Astrocyte of the hippocampus (primary cell): ENCODE results near the gene MTRF1L.

Experiments
- DNase-seq: peaks from one replicate; pipeline ENCODE4 v3.0.0; 2011; ENCODE audit warnings: low read depth, low spot score

MTRF1L gene

GRCh38 chr6:153002613-153003365, at the start of gene MTRF1L:
Gene MTRF1L, minus strand, starts transcription at chr6:153002709. Its CDS starts 24 bp downstream, at chr6:153002685.
- DNase-seq: peak; percentile 98

- no peak for DNase-seq
Measured at GRCh38 chr6:153051801-153052200, 49.3 kb upstream of the MTRF1L start.

GRCh38 chr6:153048631-153049030, 46.1 kb upstream of the MTRF1L start:
- no peak for DNase-seq

- DNase-seq: no peak
Measured at GRCh38 chr6:153047386-153047785, 44.9 kb upstream of the MTRF1L start.

GRCh38 chr6:153045271-153045670, 42.8 kb upstream of the MTRF1L start:
- DNase-seq: no peak

GRCh38 chr6:153044295-153044694, 41.8 kb upstream of the MTRF1L start:
- DNase-seq: no peak

- no peak for DNase-seq
Measured at GRCh38 chr6:153043719-153044118, 41.2 kb upstream of the MTRF1L start.

GRCh38 chr6:153038378-153039057, 36.0 kb upstream of the MTRF1L start:
- DNase-seq: peak; percentile 28

- DNase-seq: no peak
Measured at GRCh38 chr6:153034139-153034538, 31.6 kb upstream of the MTRF1L start.

- peak; percentile 58 for DNase-seq
Measured at GRCh38 chr6:153032255-153032882, 29.9 kb upstream of the MTRF1L start.

GRCh38 chr6:153031335-153031955, 28.9 kb upstream of the MTRF1L start:
- DNase-seq: no peak

- no peak for DNase-seq
Measured at GRCh38 chr6:153028963-153029362, 26.5 kb upstream of the MTRF1L start.

GRCh38 chr6:153028286-153028685, 25.8 kb upstream of the MTRF1L start:
- DNase-seq: peak; percentile 5

GRCh38 chr6:153027480-153027879, 25.0 kb upstream of the MTRF1L start:
- no peak for DNase-seq

GRCh38 chr6:153024709-153025017, 22.2 kb upstream of the MTRF1L start:
- no peak for DNase-seq

GRCh38 chr6:153023977-153024708, 21.6 kb upstream of the MTRF1L start:
- DNase-seq: peak; percentile 76

GRCh38 chr6:153018355-153018754, 15.8 kb upstream of the MTRF1L start:
- no peak for DNase-seq

- no peak for DNase-seq
Measured at GRCh38 chr6:153016846-153017245, 14.3 kb upstream of the MTRF1L start.

GRCh38 chr6:153015094-153015640, 12.7 kb upstream of the MTRF1L start:
- DNase-seq: peak; percentile 67

- peak; percentile 69 for DNase-seq
Measured at GRCh38 chr6:153013438-153013837, 10.9 kb upstream of the MTRF1L start.

GRCh38 chr6:153012856-153013255, 10.3 kb upstream of the MTRF1L start:
- peak; percentile 6 for DNase-seq

GRCh38 chr6:153003366-153003690, 819 bp upstream of the MTRF1L start:
- peak; percentile 62 for DNase-seq
